GM23248 (cell line): ENCODE results near the gene RAE1. TPM values are rescaled to one million over a fixed set of nuclear protein-coding genes. Genes with fewer than 3 reads are reported as not detected.
"Not testable (repeated sequence)": the region's sequence is repeated elsewhere in the genome, so short reads cannot be mapped to it uniquely, and the experiment has no call there.

Experiments used
- DNase-seq: peaks from one replicate; pipeline ENCODE4 v3.0.0-alpha.2; 2015
- H2AFZ ChIP-seq: fragments of 200-600 bp; sonication (generic); 2 replicates; pipeline ENCODE4 v1.6.1; 2016; ENCODE audit warnings: antibody characterized with exemption
- H3F3A ChIP-seq: fragments of 200-600 bp; sonication (generic); 2 replicates; pipeline ENCODE4 v1.6.1; 2016; ENCODE audit warnings: mild to moderate bottlenecking, antibody characterized with exemption, mixed run types; ENCODE audit not compliant: insufficient read depth
- H3K27ac ChIP-seq: fragments of 200-600 bp; sonication (generic); 2 replicates; pipeline ENCODE4 v1.5.1; 2016; ENCODE audit warnings: mild to moderate bottlenecking
- H3K27me3 ChIP-seq: fragments of 200-600 bp; sonication (generic); replicated peaks from 2 replicates; pipeline ENCODE4 v1.6.1; 2016; ENCODE audit warnings: mild to moderate bottlenecking; ENCODE audit not compliant: insufficient read depth
- H3K36me3 ChIP-seq: fragments of 200-600 bp; sonication (generic); 2 replicates; pipeline ENCODE4 v1.6.1; 2016; ENCODE audit warnings: low read depth, mild to moderate bottlenecking
- H3K4me1 ChIP-seq: fragments of 200-600 bp; sonication (generic); 2 replicates; pipeline ENCODE4 v1.6.1; 2016; ENCODE audit warnings: mild to moderate bottlenecking; ENCODE audit not compliant: insufficient read depth
- H3K4me2 ChIP-seq: fragments of 200-600 bp; sonication (generic); one replicate; pipeline ENCODE4 v1.6.1; 2016; ENCODE audit warnings: mild to moderate bottlenecking; ENCODE audit not compliant: unreplicated experiment
- H3K4me3 ChIP-seq: fragments of 200-600 bp; sonication (generic); 2 replicates; pipeline ENCODE4 v1.5.1; 2016; ENCODE audit warnings: mild to moderate bottlenecking
- H3K79me2 ChIP-seq: fragments of 200-600 bp; sonication (generic); 2 replicates; pipeline ENCODE4 v1.6.1; 2016; ENCODE audit warnings: mild to moderate bottlenecking; ENCODE audit not compliant: insufficient read depth
- H3K9ac ChIP-seq: fragments of 200-600 bp; sonication (generic); 2 replicates; pipeline ENCODE4 v1.6.1; 2016; ENCODE audit warnings: mild to moderate bottlenecking
- H3K9me2 ChIP-seq: fragments of 200-600 bp; sonication (generic); 2 replicates; pipeline ENCODE4 v1.6.1; 2016; ENCODE audit warnings: mixed run types, mild to moderate bottlenecking, moderate library complexity; ENCODE audit not compliant: insufficient read depth
- H3K9me3 ChIP-seq: fragments of 200-600 bp; sonication (generic); one replicate; pipeline ENCODE4 v1.6.1; 2017; ENCODE audit warnings: low read depth
- H4K20me1 ChIP-seq: fragments of 200-600 bp; sonication (generic); 2 replicates; pipeline ENCODE4 v1.6.0; 2016; ENCODE audit not compliant: insufficient read depth
- EZH2 ChIP-seq: fragments of 200-600 bp; sonication (generic); IDR thresholded peaks from 2 replicates; pipeline ENCODE4 v1.6.1; 2018; ENCODE audit warnings: antibody characterized with exemption, mild to moderate bottlenecking; ENCODE audit not compliant: insufficient read depth, poor library complexity, severe bottlenecking
- EZH2phosphoT487 ChIP-seq: fragments of 200-600 bp; sonication (generic); IDR thresholded peaks from 2 replicates; pipeline ENCODE4 v1.6.1; 2018; ENCODE audit warnings: antibody characterized with exemption, moderate library complexity, mild to moderate bottlenecking, low read depth; ENCODE audit not compliant: insufficient read depth
- WGBS, 2 experiments: methylation state at CpG; one replicate each; pipeline ENCODE4 v1.1.6; 2015 to 2017; ENCODE audit warnings: low lambda C conversion rate in 2 of 2, low coverage in 1 of 2; ENCODE audit errors: missing lambda C conversion rate in 2 of 2; 5-methylcytosine and 5-hydroxymethylcytosine counted together
- in situ Hi-C: fragments of 300-500 bp; cut with MboI; formaldehyde crosslinking; loops from 2 replicates; pipeline ENCODE4 v1.15.0; 2020
- polyA plus RNA-seq: library from polyadenylated mRNA; unstranded; fragments of >200 nt; fragmentation: Nextera tagmentation; extraction: Ambion mirVana; gene quantifications from 2 replicates; pipeline ENCODE4 v1.2.1, GENCODE V29; 2016
- total RNA-seq: library from RNA; depleted of rRNA; stranded (reverse); fragments of >200 nt; shearing (Covaris generic); gene quantifications from 2 replicates; pipeline ENCODE4 v1.2.3, GENCODE V29; 2014

Gene RAE1
- total and polyA plus RNA-seq, 2 experiments from 2014 or later: 34.7 to 54.8 TPM

DNA sequence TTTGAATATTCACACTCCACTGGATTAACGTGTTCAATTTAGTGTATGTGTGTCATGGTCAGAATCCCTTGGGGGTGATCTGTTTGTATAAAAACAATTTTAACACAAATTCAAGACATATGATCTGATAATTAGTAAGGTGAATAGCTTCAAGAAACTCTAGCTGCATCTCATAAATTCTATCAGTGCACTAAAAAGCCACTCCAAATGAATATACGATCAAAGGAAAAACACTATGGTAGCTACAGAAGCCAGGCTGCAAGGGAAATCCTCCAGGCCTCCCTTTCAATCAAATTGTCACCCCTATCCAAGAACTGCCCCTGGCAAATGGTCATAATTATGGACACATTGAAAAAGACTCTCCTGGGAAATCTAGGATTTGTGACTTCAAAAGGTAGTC lies 9.4 kb upstream of the RAE1 start:
- in situ Hi-C loops: loop anchor here (5.0 kb wide), 1 partner anchor 254 kb away; no protein-coding TSS in a partner anchor
- no peaks in the 10 kb centered on the region for H3K36me3 ChIP-seq
- H3K4me1 ChIP-seq: peaks cover 7% of the 10 kb centered on the region
- no peaks in the 10 kb centered on the region for H3K9me2 ChIP-seq
- H3K4me3 ChIP-seq: no peak overlapping the region
- no peak overlapping the region for H2AFZ ChIP-seq
- no peak overlapping the region for H3K27ac ChIP-seq
- H3K9ac ChIP-seq: no peak overlapping the region
- no peaks in the 10 kb centered on the region for H3K79me2 ChIP-seq
- H3F3A ChIP-seq: peaks cover 5% of the 10 kb centered on the region
- H3K9me3 ChIP-seq: no peaks in the 10 kb centered on the region
- no peaks in the 10 kb centered on the region for H4K20me1 ChIP-seq
- H3K4me2 ChIP-seq: no peak overlapping the region
- TF ChIP-seq EZH2phosphoT487 (no peak), EZH2 (no peak)
- H3K27me3 ChIP-seq: peaks cover 14% of the 10 kb centered on the region; the same call in 1 of the 2 replicates
- 91 to 94% methylated on average over 2 of the region's 2 CpGs for WGBS, 2 experiments
- DNase-seq: no peak

DNA sequence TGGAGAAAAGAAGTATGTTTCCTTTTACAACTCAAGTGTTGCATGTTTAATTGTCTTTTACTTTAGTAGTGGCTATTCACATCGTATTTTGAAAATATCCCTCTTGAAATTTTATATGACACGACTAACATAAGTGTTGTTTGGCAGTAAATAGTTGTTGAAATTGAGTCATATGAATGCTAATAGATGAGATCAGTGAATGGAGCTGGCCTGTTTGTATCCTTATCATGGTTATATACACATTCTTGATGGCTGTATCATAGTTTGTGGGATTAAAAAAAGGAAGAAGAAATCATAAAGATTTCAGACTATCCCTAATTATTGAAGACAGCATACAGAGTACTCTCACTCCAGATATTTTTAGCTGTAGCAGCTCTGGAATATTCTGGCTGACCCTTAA lies 8.2 kb upstream of the RAE1 start:
- WGBS, 2 experiments: 7% methylated on average over 2 of the region's 2 CpGs
- Histone ChIP-seq H2AFZ (no peak overlapping the region), H3K9me2 (no peaks in the 10 kb centered on the region), H3K4me2 (no peak overlapping the region), H3F3A (peaks cover 17% of the 10 kb centered on the region), H3K9ac (no peak overlapping the region), H3K79me2 (no peaks in the 10 kb centered on the region), H3K4me1 (peaks cover 14% of the 10 kb centered on the region), H3K9me3 (no peaks in the 10 kb centered on the region), H3K27ac (no peak overlapping the region), H4K20me1 (no peaks in the 10 kb centered on the region), H3K36me3 (no peaks in the 10 kb centered on the region), H3K27me3 (peaks cover 9% of the 10 kb centered on the region; the same call in 1 of the 2 replicates), H3K4me3 (no peak overlapping the region)
- in situ Hi-C loops: loop anchor here (5.0 kb wide), 1 partner anchor 256 kb away; no protein-coding TSS in a partner anchor
- DNase-seq: peak; percentile 78
- TF ChIP-seq EZH2phosphoT487 (0 out of 2 replicates have a peak, but pooled peaks have one; percentile 53), EZH2 (no peak)

DNA sequence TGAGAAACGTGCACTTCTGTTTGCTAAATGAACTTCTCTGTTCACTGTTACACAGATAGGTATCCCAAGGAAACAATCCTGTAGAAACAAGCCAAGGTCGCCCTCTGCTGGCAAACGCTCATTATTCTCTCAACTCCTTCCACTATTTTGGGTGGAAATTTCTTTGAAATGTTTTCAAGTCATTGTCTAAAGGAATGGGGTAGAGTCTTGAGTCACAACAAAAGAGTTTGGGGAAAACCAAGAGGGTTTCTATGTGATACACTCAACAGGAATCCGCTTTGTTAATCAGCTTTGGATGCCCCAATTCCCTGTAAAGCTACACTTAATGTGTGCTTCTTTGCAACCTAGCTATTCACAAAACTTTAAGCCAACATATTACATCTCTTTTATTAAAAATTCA lies 4.6 kb upstream of the RAE1 start:
- H4K20me1 ChIP-seq: no peaks in the 10 kb centered on the region
- no peaks in the 10 kb centered on the region; the same call in none of the 2 replicates for H3K79me2 ChIP-seq
- no peaks in the 10 kb centered on the region for H3K36me3 ChIP-seq
- H3K27me3 ChIP-seq: no peaks in the 10 kb centered on the region
- H3K27ac ChIP-seq: peak overlapping the region; percentile 36
- no peak overlapping the region for H3K4me3 ChIP-seq
- peaks cover 23% of the 10 kb centered on the region for H3K4me1 ChIP-seq
- 0 to 1% methylated on average over 4 of the region's 4 CpGs for WGBS, 2 experiments
- no peak for TF ChIP-seq EZH2
- no peaks in the 10 kb centered on the region for H3K9me2 ChIP-seq
- in situ Hi-C loops: no loop called here
- no peaks in the 10 kb centered on the region for H3K9me3 ChIP-seq
- DNase-seq: peak; percentile 92
- H2AFZ ChIP-seq: no peak overlapping the region
- H3F3A ChIP-seq: peaks cover 22% of the 10 kb centered on the region
- no peak overlapping the region for H3K9ac ChIP-seq
- H3K4me2 ChIP-seq: no peak overlapping the region

DNA sequence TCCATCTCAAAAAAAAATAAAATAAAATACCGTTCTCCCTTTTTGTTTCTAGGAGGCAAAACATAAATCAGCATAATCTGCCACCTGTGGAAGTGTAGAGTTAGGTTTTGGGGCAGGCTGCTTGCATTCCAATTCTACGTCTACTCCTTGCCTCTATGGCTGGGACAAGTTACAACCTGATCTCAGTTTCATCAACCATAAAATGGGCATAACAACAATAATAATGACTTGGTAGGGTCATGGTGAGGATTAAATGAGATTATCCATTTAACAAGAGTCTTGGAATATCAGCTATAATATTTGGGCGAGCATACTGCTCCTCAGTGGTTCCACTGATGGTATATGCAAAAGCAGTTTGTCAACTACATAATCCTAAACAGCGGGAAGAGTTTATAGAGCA lies 3.7 kb upstream of the RAE1 start:
- Histone ChIP-seq H3F3A (peaks cover 22% of the 10 kb centered on the region), H3K4me3 (no peak overlapping the region), H3K27me3 (no peaks in the 10 kb centered on the region), H3K9ac (no peak overlapping the region), H3K9me3 (no peaks in the 10 kb centered on the region), H3K79me2 (no peaks in the 10 kb centered on the region; the same call in none of the 2 replicates), H2AFZ (no peak overlapping the region), H4K20me1 (no peaks in the 10 kb centered on the region), H3K4me2 (no peak overlapping the region), H3K4me1 (peaks cover 30% of the 10 kb centered on the region), H3K9me2 (no peaks in the 10 kb centered on the region), H3K36me3 (no peaks in the 10 kb centered on the region), H3K27ac (no peak overlapping the region)
- WGBS, 2 experiments: 60 to 62% methylated on average over 4 of the region's 4 CpGs
- DNase-seq: no peak
- in situ Hi-C loops: no loop called here
- TF ChIP-seq EZH2 (no peak), EZH2phosphoT487 (no peak)

DNA sequence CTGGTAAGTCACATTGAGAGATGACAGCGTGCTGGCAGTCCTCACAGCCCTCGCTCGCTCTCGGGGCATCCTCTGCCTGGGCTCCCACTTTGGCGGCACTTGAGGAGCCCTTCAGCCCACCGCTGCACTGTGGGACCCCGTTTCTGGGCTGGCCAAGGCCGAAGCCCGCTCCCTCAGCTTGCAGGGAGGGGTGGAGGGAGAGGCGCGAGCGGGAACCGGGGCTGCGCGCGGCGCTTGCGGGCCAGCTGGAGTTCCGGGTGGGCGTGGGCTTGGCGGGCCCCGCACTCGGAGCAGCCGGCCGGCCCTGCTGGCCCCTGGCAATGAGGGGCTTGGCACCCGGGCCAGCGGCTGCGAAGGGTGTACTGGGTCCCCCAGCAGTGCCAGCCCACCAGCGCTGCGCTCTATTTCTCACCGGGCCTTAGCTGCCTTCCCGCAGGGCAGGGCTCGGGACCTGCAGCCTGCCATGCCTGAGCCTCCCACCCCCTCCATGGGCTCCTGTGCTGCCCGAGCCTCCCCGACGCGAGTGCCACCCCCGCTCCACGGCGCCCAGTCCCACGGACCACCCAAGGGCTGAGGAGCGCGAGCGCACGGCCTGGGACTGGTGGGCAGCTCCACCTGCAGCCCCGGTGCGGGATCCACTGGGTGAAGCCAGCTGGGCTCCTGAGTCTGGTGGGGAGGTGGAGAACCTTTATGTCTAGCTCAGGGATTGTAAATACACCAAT lies 2.7 kb upstream of the RAE1 start:
- H3K27me3 ChIP-seq, H3K79me2 ChIP-seq, H4K20me1 ChIP-seq, H3K9me2 ChIP-seq, H3K36me3 ChIP-seq, H2AFZ ChIP-seq, in situ Hi-C loops, H3K4me3 ChIP-seq, H3K9me3 ChIP-seq, H3K4me2 ChIP-seq, H3K9ac ChIP-seq, H3K27ac ChIP-seq, DNase-seq: not testable (repeated sequence)
- WGBS, 2 experiments: 90 to 93% methylated on average over 21 to 40 of the region's 47 CpGs
- peaks cover 18% of the 10 kb centered on the region for H3F3A ChIP-seq
- peaks cover 33% of the 10 kb centered on the region for H3K4me1 ChIP-seq

DNA sequence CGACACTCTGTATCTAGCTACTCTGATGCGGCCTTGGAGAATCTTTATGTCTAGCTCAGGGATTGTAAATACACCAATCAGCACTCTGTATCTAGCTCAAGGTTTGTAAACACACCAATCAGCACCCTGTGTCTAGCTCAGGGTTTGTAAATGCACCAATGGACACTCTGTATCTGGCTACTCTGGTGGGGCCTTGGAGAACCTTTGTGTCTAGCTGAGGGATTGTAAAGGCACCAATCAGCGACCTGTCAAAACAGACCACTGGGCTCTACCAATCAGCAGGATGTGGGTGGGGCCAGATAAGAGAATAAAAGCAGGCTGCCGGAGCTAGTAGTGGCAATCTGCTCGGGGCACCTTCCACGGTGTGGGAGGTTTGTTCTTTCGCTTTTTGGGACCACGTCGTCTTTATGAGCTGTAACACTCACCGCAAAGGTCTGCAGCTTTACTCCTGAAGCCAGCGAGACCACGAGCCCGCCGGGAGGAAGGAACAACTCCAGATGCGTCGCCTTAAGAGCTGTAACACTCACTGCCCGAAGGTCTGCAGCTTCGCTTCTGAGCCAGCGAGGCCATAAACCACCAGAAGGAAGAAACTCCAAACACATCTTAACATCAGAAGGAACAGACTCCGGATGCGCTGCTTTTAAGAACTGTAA lies 2.0 kb upstream of the RAE1 start:
- H3K27me3 ChIP-seq, DNase-seq, H3K4me2 ChIP-seq, H3K9ac ChIP-seq, H3K27ac ChIP-seq, H3K9me2 ChIP-seq, H2AFZ ChIP-seq, in situ Hi-C loops, H4K20me1 ChIP-seq, H3K36me3 ChIP-seq, H3K9me3 ChIP-seq, H3K79me2 ChIP-seq, H3K4me3 ChIP-seq: not testable (repeated sequence)
- WGBS, 2 experiments: 92% methylated on average over 20 to 21 of the region's 21 CpGs
- H3K4me1 ChIP-seq: peaks cover 31% of the 10 kb centered on the region
- peaks cover 18% of the 10 kb centered on the region for H3F3A ChIP-seq
